K562 (cell line): ENCODE measurements around the gene CARMIL1.

Experiments
- FOXM1 ChIP-seq, 2 experiments: fragments of 450-650 bp in 1 of 2; sonication (generic) in 1 of 2; formaldehyde crosslinking in 1 of 2; IDR thresholded peaks; 2 replicates each; pipeline versions ENCODE4 v1.6.1 to v1.9.0; 2017 to 2022; ENCODE audit warnings: low read depth in 2 of 2, mild to moderate bottlenecking in 2 of 2, missing genetic modification reagents in 1 of 2, moderate library complexity in 1 of 2
- GTF2A2 ChIP-seq: IDR thresholded peaks from 2 replicates; pipeline ENCODE4 v1.6.1; 2016; ENCODE audit warnings: mild to moderate bottlenecking, missing genetic modification characterization, missing compliant biosample characterization
- JUND ChIP-seq, 2 experiments: IDR thresholded peaks; 2 replicates in 1 of 2; 3 replicates in 1 of 2; pipeline ENCODE4 v1.6.1; 2011; ENCODE audit warnings: borderline replicate concordance in 2 of 2, low read depth in 2 of 2, low read length in 2 of 2, improper control_type of control experiment in 1 of 2, missing biosample characterization in 1 of 2, missing genetic modification characterization in 1 of 2, missing genetic modification reagents in 1 of 2
- MAX ChIP-seq: sonication (generic); formaldehyde crosslinking; IDR thresholded peaks from 2 replicates; pipeline ENCODE4 v1.9.0; 2022; ENCODE audit warnings: mild to moderate bottlenecking, missing genetic modification reagents
- MXD1 ChIP-seq: fragments of 250-450 bp; sonication (Bioruptor Pico); IDR thresholded peaks from 2 replicates; pipeline ENCODE4 v1.8.0; 2021; ENCODE audit warnings: borderline replicate concordance, mild to moderate bottlenecking, moderate library complexity; ENCODE audit not compliant: poor library complexity, severe bottlenecking
- SRSF7 ChIP-seq: fragments of 200-400 bp; formaldehyde crosslinking; optimal IDR thresholded peaks from 2 replicates; pipeline ENCODE3; 2017; ENCODE audit warnings: mild to moderate bottlenecking, low read depth, low read length
- THRA ChIP-seq: fragments of 450-650 bp; IDR thresholded peaks from 2 replicates; pipeline ENCODE4 v1.6.1; 2017; ENCODE audit warnings: mild to moderate bottlenecking, moderate library complexity
- TF ChIP-seq, protein P1 (sequence below), 3 experiments: IDR thresholded peaks in 2 of 3; conservative IDR thresholded peaks in 1 of 3; 2 replicates each; pipeline ENCODE4 v1.5.1; 2011 to 2012; ENCODE audit warnings: low read length in 3 of 3, mild to moderate bottlenecking in 3 of 3, control low read depth in 2 of 3, improper control_type of control experiment in 1 of 3, inconsistent platforms in 1 of 3, low read depth in 1 of 3, mixed read lengths in 1 of 3, moderate library complexity in 1 of 3; ENCODE audit not compliant: insufficient read depth in 2 of 3
- TF ChIP-seq, protein P2 (sequence below): IDR thresholded peaks from 3 replicates; pipeline ENCODE4 v1.6.1; 2011; ENCODE audit warnings: borderline replicate concordance, mild to moderate bottlenecking; ENCODE audit not compliant: insufficient read length, insufficient read depth

DNA sequence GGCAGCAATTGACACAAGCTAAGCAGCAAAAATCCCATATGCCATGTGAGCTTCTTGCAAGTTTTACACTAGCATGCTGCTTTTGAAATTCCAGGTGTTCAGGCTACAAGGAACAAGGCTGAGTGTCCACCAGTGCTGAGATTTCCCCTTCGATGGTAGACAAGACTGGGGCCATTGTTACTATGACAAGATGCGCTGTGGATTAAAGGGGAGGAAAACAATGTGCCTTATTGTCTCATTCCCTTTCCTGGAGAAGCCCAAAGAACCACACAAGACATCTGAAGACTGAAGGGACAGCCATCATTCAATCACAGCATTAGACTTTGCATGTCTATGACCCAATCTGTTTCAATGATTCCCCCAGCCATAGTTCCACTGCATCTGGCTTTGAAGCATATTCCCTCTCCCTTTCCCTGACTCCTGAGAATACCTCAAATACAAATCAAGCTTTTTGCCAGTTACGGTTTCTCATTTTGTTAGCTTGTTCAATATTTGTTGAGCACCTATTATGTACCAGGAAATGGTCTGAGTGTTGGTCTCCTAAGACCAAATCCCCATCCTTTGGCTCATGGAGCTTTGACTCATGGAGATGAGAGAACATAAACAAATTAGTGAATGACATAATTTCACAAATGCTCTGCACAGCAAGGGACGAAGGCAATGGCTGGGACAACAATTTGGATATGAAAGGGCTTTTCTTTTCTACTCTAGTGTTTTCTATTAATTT is 349.5 kb downstream of the CARMIL1 start:
- TF ChIP-seq THRA = no peak
- TF ChIP-seq, protein P1, sequence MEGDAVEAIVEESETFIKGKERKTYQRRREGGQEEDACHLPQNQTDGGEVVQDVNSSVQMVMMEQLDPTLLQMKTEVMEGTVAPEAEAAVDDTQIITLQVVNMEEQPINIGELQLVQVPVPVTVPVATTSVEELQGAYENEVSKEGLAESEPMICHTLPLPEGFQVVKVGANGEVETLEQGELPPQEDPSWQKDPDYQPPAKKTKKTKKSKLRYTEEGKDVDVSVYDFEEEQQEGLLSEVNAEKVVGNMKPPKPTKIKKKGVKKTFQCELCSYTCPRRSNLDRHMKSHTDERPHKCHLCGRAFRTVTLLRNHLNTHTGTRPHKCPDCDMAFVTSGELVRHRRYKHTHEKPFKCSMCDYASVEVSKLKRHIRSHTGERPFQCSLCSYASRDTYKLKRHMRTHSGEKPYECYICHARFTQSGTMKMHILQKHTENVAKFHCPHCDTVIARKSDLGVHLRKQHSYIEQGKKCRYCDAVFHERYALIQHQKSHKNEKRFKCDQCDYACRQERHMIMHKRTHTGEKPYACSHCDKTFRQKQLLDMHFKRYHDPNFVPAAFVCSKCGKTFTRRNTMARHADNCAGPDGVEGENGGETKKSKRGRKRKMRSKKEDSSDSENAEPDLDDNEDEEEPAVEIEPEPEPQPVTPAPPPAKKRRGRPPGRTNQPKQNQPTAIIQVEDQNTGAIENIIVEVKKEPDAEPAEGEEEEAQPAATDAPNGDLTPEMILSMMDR (IDR thresholded peaks at IDR 0.05 in 2 of 3, conservative IDR thresholded peaks at IDR 0.05 in 1 of 3; ENCODE audit: insufficient read depth in 2 of 3, low read depth in 1 of 3, low read length in 3 of 3) = no peak
- no peak for TF ChIP-seq MAX (CRISPR knock-in tag)
- TF ChIP-seq FOXM1 (IDR thresholded peaks at IDR 0.05; ENCODE audit: low read depth) = no peak
- no peak for TF ChIP-seq FOXM1 (CRISPR knock-in tag; IDR thresholded peaks at IDR 0.05; ENCODE audit: low read depth)
- no peak for TF ChIP-seq SRSF7
- no peak for TF ChIP-seq JUND (IDR thresholded peaks at IDR 0.05; ENCODE audit: borderline replicate concordance, low read depth, low read length)
- no peak for TF ChIP-seq JUND (tag; IDR thresholded peaks at IDR 0.05; ENCODE audit: borderline replicate concordance, low read depth, low read length)
- TF ChIP-seq MXD1 (CRISPR knock-in tag) = no peak
- TF ChIP-seq GTF2A2 (tag) = no peak
- TF ChIP-seq, protein P2, sequence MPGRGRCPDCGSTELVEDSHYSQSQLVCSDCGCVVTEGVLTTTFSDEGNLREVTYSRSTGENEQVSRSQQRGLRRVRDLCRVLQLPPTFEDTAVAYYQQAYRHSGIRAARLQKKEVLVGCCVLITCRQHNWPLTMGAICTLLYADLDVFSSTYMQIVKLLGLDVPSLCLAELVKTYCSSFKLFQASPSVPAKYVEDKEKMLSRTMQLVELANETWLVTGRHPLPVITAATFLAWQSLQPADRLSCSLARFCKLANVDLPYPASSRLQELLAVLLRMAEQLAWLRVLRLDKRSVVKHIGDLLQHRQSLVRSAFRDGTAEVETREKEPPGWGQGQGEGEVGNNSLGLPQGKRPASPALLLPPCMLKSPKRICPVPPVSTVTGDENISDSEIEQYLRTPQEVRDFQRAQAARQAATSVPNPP = no peak
